ENCODE measurements around the gene MAN1C1.

Gene MAN1C1

GRCh38 chr1:25641931-25642573 is 25.5 kb downstream of the MAN1C1 start:
- no peak for DNase-seq (ENCODE audit: low read depth)
- H3K4me3 ChIP-seq (ENCODE audit: low read depth, low read length): no peak overlapping the region
- TF ChIP-seq, protein P1, sequence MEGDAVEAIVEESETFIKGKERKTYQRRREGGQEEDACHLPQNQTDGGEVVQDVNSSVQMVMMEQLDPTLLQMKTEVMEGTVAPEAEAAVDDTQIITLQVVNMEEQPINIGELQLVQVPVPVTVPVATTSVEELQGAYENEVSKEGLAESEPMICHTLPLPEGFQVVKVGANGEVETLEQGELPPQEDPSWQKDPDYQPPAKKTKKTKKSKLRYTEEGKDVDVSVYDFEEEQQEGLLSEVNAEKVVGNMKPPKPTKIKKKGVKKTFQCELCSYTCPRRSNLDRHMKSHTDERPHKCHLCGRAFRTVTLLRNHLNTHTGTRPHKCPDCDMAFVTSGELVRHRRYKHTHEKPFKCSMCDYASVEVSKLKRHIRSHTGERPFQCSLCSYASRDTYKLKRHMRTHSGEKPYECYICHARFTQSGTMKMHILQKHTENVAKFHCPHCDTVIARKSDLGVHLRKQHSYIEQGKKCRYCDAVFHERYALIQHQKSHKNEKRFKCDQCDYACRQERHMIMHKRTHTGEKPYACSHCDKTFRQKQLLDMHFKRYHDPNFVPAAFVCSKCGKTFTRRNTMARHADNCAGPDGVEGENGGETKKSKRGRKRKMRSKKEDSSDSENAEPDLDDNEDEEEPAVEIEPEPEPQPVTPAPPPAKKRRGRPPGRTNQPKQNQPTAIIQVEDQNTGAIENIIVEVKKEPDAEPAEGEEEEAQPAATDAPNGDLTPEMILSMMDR (IDR thresholded peaks at IDR 0.05; ENCODE audit: low read depth, low read length): no peak
- TF ChIP-seq, protein P2, sequence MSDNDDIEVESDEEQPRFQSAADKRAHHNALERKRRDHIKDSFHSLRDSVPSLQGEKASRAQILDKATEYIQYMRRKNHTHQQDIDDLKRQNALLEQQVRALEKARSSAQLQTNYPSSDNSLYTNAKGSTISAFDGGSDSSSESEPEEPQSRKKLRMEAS (IDR thresholded peaks at IDR 0.05; ENCODE audit: low read depth, low read length): no peak
- no peak for TF ChIP-seq MYC (IDR thresholded peaks at IDR 0.05; ENCODE audit: low read depth, low read length)
- TF ChIP-seq POLR2A (IDR thresholded peaks at IDR 0.05; ENCODE audit: extremely low read depth, insufficient read length): no peak

DNA sequence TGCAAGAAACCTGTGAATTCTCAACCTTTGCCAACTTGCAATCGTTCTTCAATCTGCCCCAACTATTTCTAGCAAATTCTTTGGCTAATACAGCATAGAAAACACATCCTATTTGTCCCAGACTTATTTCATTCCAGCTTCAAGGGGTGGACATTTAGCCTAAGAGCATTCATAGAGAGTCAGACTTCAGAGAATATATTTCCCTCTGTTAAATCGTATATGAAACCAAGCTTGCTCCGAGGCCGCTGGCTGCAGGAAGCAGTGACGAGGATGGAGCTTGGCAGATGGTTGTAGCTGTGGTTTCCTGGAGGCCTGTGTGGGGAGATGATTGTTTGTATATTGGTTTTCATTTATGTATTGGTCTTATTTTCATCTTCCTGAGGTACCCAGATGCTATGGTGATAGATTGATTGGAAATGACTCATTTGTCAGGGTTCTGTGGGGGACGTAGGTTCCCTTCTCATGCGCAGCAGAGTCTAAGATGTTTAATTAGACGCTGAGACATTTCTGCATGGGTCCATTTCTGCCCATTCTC is 26.1 kb downstream of the MAN1C1 start:
- no peak for TF ChIP-seq POLR2A (IDR thresholded peaks at IDR 0.05; ENCODE audit: extremely low read depth, insufficient read length)
- no peak overlapping the region for H3K4me3 ChIP-seq (ENCODE audit: low read depth, low read length)
- DNase-seq (ENCODE audit: low read depth): peak; percentile 54

DNA sequence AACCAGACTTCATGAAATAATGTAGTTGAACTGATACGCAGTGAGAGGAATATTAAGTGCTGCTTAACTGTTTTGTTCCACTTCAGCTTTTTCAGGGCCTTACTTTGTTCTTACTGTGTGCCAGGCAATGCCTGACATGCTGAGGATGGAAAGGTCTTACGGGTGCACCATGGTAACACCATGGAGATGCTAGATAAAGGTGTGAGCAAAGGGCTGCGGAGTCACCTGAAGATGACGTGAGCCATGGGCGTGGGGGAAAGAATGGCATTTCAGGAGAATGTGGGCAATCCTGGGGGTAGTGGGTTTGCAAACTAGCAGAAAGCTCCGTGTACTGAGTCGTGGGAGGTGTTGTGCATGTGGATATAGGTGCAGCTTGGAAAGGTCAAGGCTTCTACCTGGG is 27.3 kb downstream of the MAN1C1 start:
- no peak for TF ChIP-seq MYC (IDR thresholded peaks at IDR 0.05; ENCODE audit: low read depth, low read length)
- TF ChIP-seq, protein P1 (IDR thresholded peaks at IDR 0.05; ENCODE audit: low read depth, low read length): no peak
- TF ChIP-seq, protein P2 (IDR thresholded peaks at IDR 0.05; ENCODE audit: low read depth, low read length): no peak
- no peak for TF ChIP-seq POLR2A (IDR thresholded peaks at IDR 0.05; ENCODE audit: extremely low read depth, insufficient read length)
- H3K4me3 ChIP-seq (ENCODE audit: low read depth, low read length): no peak overlapping the region
- DNase-seq (ENCODE audit: low read depth): no peak

GRCh38 chr1:25644962-25645361 is 28.4 kb downstream of the MAN1C1 start:
- no peak for DNase-seq (ENCODE audit: low read depth)
- H3K4me3 ChIP-seq (ENCODE audit: low read depth, low read length): no peak overlapping the region
- TF ChIP-seq MYC (IDR thresholded peaks at IDR 0.05; ENCODE audit: low read depth, low read length) (no peak), POLR2A (IDR thresholded peaks at IDR 0.05; ENCODE audit: extremely low read depth, insufficient read length) (no peak)
- TF ChIP-seq, protein P2 (IDR thresholded peaks at IDR 0.05; ENCODE audit: low read depth, low read length): no peak
- TF ChIP-seq, protein P1 (IDR thresholded peaks at IDR 0.05; ENCODE audit: low read depth, low read length): no peak

GRCh38 chr1:25645637-25646400 is 29.2 kb downstream of the MAN1C1 start:
- no peak for DNase-seq (ENCODE audit: low read depth)
- TF ChIP-seq, protein P1 (IDR thresholded peaks at IDR 0.05; ENCODE audit: low read depth, low read length): no peak
- TF ChIP-seq, protein P2 (IDR thresholded peaks at IDR 0.05; ENCODE audit: low read depth, low read length): no peak
- TF ChIP-seq MYC (IDR thresholded peaks at IDR 0.05; ENCODE audit: low read depth, low read length) (no peak), POLR2A (IDR thresholded peaks at IDR 0.05; ENCODE audit: extremely low read depth, insufficient read length) (no peak)

GRCh38 chr1:25647106-25647505 is 30.5 kb downstream of the MAN1C1 start:
- DNase-seq (ENCODE audit: low read depth): no peak
- H3K4me3 ChIP-seq (ENCODE audit: low read depth, low read length): no peak overlapping the region
- no peak for TF ChIP-seq POLR2A (IDR thresholded peaks at IDR 0.05; ENCODE audit: extremely low read depth, insufficient read length)
- TF ChIP-seq, protein P2 (IDR thresholded peaks at IDR 0.05; ENCODE audit: low read depth, low read length): no peak
- TF ChIP-seq MYC (IDR thresholded peaks at IDR 0.05; ENCODE audit: low read depth, low read length): no peak
- TF ChIP-seq, protein P1 (IDR thresholded peaks at IDR 0.05; ENCODE audit: low read depth, low read length): no peak

More at GRCh38 chr1:25645637-25646400, 29.2 kb downstream of the MAN1C1 start:
- no peak overlapping the region for H3K4me3 ChIP-seq (ENCODE audit: low read depth, low read length)

Data from NB4 (cell line).